CD4-positive, alpha-beta T cell treated with Interleukin-17A for 4 hours (primary cell): ENCODE data around the gene GPSM1.

Experiments used
- DNase-seq: peaks from one replicate; pipeline ENCODE4 v3.0.0-alpha.2; 2020; ENCODE audit warnings: mixed read lengths

The GPSM1 gene

DNA sequence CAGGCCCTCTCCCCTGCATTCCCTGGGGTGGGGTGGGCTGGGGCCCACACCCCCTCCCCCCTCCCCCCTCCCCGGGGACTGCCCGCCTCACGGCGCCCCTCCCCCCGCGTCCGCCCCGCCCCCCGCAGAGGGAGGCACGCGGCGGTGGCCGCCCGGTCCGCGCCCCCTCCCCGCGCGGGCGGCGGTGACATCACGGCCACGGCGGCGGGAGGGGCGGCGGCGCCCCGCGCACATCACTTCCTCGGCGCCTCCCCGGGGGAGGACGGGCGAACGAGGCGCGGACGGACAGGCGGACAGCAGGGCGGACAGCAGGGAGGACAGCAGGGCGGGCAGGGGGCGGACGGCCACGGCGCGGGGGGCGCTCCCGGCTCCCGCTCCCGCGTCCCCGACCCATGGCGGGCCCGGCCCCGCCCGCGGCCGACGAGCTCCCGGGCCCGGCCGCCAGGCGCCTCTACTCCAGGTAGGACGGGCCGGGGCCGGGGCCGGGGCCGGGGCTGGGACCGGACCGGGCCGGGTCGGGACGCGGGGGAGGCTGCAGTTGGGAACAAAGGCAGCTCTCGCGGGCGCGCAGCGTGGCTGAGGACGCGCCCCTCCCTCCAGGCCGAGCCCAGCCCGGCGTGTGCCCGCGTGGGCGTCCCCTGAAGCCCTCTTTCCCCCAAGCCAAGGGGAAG lies at the start of gene GPSM1:
Gene GPSM1, plus strand, starts transcription at position 236 of the 671 bp plus-strand sequence. Its CDS starts 157 bp downstream, at position 393.
- peak; percentile 68 for DNase-seq

GRCh38 chr9:136277746-136278145 lies 49.6 kb upstream of the GPSM1 start:
- no peak for DNase-seq

GRCh38 chr9:136278221-136278620 lies 49.1 kb upstream of the GPSM1 start:
- DNase-seq = no peak

DNA sequence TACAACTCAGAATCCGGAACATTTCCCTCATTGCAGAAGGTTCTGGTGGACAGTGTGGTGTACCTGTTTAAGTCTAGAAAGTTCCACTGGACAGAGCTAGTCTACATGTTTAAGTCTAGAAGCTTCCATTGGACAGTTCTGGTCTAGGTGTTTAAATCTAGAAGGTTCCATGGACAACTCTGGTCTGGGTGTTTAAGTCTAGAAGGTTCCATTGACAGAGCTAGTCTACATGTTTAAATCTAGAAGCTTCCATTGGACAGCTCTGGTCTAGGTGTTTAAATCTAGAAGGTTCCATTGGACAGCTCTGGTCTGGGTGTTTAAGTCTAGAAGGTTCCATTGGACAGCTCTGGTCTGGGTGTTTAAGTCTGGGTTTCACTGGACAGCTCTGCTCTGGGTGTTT lies 48.4 kb upstream of the GPSM1 start:
- no peak for DNase-seq

DNA sequence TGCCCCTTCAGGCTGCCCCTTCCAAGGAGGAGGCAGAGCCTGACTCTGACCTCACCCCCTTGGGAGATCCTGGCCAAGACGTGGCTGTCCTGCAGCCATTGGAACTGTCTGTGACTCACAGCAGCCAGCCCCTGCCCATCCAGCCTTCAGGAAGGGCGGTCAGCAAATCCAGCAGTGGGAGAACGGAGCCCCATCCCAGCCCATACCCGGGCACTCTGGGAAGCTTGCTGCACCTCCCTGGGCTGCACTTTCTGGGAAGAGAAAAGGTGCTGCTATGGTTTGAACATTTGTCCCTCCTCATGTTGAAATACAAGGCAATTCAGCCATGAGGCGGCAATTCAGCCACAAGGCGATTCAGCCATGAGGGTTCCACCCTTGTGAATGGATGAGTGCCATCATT lies 47.9 kb upstream of the GPSM1 start:
- DNase-seq = no peak

DNA sequence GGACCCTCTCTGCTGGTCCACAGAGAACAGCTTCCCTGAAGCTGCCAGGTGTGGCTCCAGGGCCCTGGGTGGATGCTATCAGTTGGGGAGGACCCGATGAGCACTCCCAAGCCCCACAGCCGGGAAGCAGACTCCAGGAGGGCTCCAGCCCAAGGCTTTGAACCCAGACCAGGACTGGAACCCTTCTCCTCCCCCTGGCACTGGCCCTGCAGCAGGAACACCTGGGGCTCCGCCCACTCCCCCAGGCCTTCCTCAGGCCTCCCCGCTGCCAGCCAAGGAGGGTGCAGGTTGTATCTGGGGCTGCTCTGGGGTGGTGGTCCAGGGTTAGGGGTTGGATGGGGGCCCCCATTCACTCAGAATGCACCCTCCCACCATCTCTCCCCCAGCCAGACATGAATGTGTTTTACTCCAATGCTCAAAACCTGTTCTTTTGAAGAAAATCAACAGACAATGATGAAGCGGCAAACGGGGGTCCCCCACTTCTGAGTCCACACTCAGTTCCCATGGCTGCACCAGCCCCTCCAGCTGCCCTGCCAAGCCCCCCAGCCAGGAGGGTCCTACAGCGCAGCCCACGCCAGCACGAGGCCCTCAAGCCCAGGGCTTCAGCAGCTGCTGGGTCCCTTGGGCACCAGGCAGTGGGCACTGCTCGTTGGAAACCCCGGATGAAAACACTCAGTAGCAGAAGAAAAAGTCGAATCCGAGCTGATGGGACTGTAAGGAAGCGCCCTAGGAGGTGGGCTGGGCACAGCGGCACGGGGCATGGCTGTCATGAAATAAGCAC lies 46.6 kb upstream of the GPSM1 start:
- no peak for DNase-seq

GRCh38 chr9:136281421-136282271 lies 45.7 kb upstream of the GPSM1 start:
- DNase-seq = no peak

DNA sequence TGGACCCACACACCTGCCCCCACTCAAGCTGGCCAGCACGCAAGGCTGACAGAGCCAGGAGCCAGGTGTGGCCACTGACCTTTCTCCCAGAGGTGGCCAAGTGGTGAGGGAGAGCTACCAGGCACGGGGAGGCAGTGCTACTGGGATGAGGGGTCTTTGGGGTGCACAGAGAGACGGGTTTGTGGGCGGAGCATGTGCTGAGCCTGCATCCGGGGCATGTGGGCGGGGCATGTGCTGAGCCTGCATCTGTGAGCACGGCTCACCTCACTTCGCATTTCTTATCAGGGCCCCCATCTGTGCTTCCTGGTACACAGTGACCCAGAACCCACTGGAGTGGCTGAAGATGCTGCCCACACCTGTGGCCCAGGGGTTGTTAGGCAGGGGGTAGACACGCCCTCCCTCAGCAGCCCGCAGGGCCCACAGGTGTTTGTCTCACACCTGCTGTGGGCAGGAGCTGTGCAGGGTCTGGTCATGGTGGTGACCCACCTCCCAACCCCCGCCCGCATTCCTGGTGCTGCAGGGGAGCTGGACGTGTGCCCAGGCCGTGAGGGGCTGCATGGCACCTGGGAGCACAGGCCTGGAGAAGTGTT lies 45.0 kb upstream of the GPSM1 start:
- peak; percentile 16 for DNase-seq

GRCh38 chr9:136283291-136284235 lies 43.8 kb upstream of the GPSM1 start:
- DNase-seq = peak; percentile 80

- DNase-seq = no peak
Measured at GRCh38 chr9:136284311-136284710, 43.0 kb upstream of the GPSM1 start.

DNA sequence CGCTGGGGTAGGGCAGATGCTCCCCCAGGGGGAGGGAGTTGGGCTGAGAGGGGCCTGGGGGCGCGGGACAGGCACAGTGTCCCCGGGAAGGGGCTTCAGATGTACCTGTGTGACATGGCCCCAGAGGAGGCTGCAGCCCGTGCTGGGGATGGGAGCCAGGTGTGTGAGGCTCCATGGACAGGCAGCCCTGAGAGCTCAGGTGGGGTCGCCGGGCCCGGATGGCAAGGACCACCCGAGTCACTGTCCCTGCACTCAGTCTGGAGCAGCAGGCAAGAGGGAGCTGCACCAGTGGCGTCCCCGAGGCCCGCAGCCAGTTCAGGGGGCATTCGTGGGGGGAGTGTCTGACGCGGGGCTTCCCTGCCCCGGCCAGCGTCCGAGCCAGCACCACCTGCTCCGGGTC lies 42.4 kb upstream of the GPSM1 start:
- DNase-seq = no peak

- no peak for DNase-seq
Measured at GRCh38 chr9:136285501-136286358, 41.6 kb upstream of the GPSM1 start.

DNA sequence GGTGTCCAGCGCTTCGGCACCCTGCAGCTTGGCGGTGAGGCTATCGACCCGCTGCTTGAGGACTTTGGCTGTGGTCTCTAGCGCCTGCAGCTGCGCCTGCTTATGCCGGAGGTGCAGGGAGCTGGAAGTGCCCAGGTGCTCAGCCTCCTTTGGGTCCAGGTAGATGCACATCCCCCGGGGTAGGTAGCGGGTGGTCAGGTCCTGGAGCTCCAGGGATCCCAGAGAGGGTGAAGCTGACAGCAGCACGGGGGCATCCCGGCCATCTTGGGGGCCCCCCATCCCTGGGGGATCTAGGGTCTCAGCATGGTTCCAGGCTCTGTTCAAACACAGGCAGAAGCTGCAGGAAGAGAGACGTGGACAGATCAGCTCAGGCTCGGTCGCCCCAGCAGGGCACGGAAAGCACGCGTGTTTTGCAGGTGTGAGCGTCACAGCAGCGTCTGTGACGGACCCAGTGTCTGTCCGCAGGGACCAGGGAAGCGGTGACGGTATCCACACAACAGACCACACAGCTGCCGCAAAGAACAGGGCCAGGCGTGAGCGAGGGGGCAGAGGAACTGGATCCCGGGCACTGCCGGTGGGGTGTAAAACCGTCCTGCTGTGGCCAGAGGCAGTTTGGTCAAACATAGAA lies 40.9 kb upstream of the GPSM1 start:
- no peak for DNase-seq

- no peak for DNase-seq
Measured at GRCh38 chr9:136286987-136287379, 40.4 kb upstream of the GPSM1 start.

DNA sequence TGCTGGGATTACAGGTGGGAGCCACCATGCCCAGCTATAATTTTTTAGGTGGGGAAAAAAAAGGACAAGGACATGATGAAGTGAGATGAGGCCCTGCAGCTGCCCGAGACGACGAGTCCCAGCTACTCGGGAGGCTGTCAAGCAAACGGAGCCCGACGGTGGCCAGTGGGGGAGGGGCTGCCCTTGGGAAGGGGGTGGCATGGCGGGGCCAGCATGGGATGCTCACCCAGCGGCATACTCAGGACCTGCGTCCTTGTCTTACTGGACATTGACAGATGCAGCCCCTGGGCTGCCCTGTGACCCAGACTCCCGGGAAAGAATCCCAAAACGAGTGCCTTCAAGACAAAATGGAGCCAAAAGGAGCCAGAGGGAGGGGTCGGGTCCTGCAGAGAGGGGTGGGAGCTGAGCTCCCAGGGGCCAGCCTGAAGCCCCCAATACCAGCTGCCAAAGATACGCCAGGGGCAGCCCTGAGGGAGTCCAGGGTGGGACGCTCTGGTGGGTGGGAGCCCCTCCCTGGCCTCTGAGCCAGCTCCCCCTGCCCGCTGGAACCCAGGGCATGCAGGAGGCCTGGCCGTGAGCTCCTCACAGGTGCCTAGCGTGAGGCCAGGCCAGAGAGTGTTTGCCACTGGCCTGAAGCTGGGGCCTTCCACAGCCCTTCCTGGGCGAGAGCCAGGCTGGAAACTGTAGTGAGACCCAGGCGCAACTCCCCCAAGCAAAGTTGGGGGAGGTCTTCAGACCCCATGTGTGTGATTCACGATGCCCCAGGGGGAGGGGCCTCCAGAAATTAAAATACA lies 39.2 kb upstream of the GPSM1 start:
- DNase-seq = no peak

- DNase-seq = no peak
Measured at GRCh38 chr9:136289651-136290507, 37.5 kb upstream of the GPSM1 start.

DNA sequence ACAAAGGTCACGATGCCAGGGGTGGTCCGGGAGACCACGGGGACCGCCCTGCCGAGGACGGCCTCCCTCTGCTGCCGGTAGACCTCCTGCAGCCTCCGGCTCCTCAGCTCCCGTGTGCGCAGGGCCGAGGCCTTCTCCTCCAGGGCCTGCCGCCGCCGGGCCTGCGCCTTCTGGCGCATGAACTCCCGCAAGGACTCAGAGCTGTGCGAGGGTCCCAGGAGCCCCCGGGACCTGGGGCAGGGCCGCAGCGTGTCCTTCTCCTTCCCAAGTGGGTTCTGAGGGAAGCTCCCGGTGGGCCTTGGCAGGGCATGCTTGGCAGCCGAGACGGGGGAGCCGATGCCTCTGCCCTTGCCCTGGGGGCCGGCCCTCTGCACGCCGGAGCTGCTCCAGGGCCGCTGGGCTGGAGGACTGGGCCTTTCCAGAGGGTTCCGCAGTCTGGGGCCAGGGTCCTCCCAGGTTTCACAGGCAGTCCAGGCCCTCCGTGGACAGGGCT lies 36.8 kb upstream of the GPSM1 start:
- no peak for DNase-seq

DNA sequence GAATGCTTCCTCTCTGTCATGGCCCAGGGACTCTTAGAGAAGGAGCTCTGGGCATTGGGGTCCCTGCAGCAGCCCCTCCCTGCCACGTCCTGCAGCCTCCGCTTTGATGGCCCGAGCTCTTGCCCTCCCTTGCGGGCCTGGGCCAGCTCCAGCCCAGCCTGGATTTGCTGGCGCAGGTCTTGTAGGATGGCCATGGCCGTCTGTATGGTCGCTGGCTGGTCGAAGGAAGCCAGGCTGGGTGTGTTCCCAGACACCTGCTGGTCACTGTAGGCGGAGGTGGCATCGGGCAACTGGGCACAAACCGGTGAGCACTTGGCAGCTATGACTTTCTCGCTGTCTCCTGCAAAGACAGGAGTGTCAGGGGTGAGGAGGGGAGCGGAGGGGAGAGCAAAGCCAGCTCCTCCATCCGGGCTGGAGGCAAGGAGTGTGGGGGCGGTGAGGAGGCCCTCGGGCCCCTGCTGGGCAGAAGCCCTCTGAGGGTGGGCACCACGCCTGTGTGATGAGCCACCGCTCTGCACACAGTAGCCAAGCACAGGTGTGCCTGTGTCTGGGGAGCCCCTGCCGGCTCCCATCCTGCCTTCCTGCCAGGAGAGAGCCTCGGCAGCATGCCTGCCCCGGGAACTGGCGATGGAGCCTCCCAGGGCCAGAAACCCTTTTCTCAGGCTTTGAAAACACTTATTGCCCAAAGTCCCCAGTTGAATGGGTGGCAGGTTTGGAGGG lies 35.9 kb upstream of the GPSM1 start:
- no peak for DNase-seq
